GM19438 (cell line): Measurements from ENCODE around the gene RET.

Source experiments
- ATAC-seq: cut with Tn5 transposase; IDR thresholded peaks from one replicate; pipeline ENCODE4 v1.9.1; 2021; ENCODE audit warnings: low read depth; ENCODE audit not compliant: unreplicated experiment

The RET gene

GRCh38 chr10:43044448-43044921, 32.4 kb upstream of the RET start:
- no peak for ATAC-seq

GRCh38 chr10:43044961-43045621, 31.8 kb upstream of the RET start:
- no peak for ATAC-seq

GRCh38 chr10:43045631-43046287, 31.1 kb upstream of the RET start:
- ATAC-seq = no peak

GRCh38 chr10:43046288-43046991, 30.4 kb upstream of the RET start:
- no peak for ATAC-seq

- ATAC-seq = no peak
Measured at GRCh38 chr10:43047288-43047970, 29.4 kb upstream of the RET start.

GRCh38 chr10:43048301-43049051, 28.4 kb upstream of the RET start:
- ATAC-seq = no peak

GRCh38 chr10:43049081-43049551, 27.8 kb upstream of the RET start:
- no peak for ATAC-seq

- no peak for ATAC-seq
Measured at GRCh38 chr10:43050011-43050410, 26.9 kb upstream of the RET start.

- ATAC-seq = no peak
Measured at GRCh38 chr10:43053825-43054224, 23.0 kb upstream of the RET start.

GRCh38 chr10:43054593-43054992, 22.3 kb upstream of the RET start:
- no peak for ATAC-seq

- no peak for ATAC-seq
Measured at GRCh38 chr10:43055217-43055616, 21.7 kb upstream of the RET start.

GRCh38 chr10:43055991-43056567, 20.8 kb upstream of the RET start:
- ATAC-seq = no peak

GRCh38 chr10:43056568-43057011, 20.3 kb upstream of the RET start:
- ATAC-seq = no peak

- ATAC-seq = no peak
Measured at GRCh38 chr10:43057231-43057711, 19.6 kb upstream of the RET start.

- no peak for ATAC-seq
Measured at GRCh38 chr10:43057831-43058340, 19.0 kb upstream of the RET start.

- no peak for ATAC-seq
Measured at GRCh38 chr10:43058716-43059335, 18.0 kb upstream of the RET start.

GRCh38 chr10:43059336-43059720, 17.5 kb upstream of the RET start:
- ATAC-seq = no peak

- ATAC-seq = no peak
Measured at GRCh38 chr10:43059828-43060227, 17.0 kb upstream of the RET start.

- no peak for ATAC-seq
Measured at GRCh38 chr10:43060291-43060690, 16.6 kb upstream of the RET start.
